GM12892 (cell line): ENCODE data around the gene ABHD10.

Source experiments
- DNase-seq: peaks from one replicate; pipeline ENCODE4 v3.0.0; 2011; ENCODE audit not compliant: insufficient read length
- FAIRE-seq: peaks from 2 replicates; lab custom pipeline; 2011; peaks lifted over from hg19 to GRCh38; lab: Jason Lieb, UNC
- POLR2A ChIP-seq: IDR thresholded peaks from 2 replicates; pipeline ENCODE4 v1.6.1; 2011; ENCODE audit warnings: low read depth, low read length, control low read depth
- POLR2AphosphoS5 ChIP-seq: IDR thresholded peaks from 2 replicates; pipeline ENCODE4 v1.6.1; 2011; ENCODE audit warnings: low read depth, low read length, control low read depth
- TAF1 ChIP-seq: IDR thresholded peaks from 2 replicates; pipeline ENCODE4 v1.6.1; 2011; ENCODE audit warnings: low read depth, mild to moderate bottlenecking, control low read depth, low read length, borderline replicate concordance

Gene ABHD10

DNA sequence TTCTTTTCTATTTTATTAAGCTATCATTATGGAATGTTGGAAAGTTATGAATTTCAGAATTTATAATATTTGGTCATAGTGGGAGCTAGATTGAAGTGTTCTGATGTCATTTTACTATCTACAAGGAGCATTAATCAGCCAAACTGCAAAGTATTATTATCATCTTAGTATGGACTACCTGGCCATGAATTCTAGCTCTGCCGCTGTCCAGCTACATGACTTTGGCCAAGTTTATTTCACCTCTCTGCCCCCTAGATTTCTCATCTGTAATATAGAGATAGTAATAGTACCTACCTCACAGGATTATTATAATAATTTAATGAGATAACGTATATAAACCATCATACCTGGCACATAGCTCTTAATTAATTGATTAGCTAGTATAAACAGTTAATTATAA is 27.8 kb upstream of the ABHD10 start:
- TF ChIP-seq POLR2A (no peak), POLR2AphosphoS5 (no peak), TAF1 (no peak)
- DNase-seq = no peak
- no peak for FAIRE-seq

DNA sequence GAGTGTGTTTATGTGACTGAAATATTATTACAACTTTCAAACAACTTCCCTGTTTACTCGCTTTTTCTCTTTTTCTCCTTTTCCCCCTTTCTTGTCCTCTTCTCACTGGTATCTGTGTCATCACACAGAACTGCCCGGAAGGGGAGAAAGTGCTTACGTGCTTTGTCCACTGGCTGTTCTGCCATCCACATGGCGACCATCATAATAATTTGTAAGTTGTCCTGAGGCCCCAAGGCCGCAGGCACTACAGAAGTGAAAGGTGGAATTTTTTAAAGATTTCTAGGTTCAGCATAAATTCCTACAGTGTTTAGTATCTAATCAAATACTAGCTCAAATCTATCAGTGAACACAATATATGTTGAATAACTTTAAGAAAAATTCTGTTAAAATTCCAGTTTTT is 26.7 kb upstream of the ABHD10 start:
- FAIRE-seq (no peak), DNase-seq (no peak)
- TF ChIP-seq POLR2A (no peak), POLR2AphosphoS5 (no peak), TAF1 (no peak)

DNA sequence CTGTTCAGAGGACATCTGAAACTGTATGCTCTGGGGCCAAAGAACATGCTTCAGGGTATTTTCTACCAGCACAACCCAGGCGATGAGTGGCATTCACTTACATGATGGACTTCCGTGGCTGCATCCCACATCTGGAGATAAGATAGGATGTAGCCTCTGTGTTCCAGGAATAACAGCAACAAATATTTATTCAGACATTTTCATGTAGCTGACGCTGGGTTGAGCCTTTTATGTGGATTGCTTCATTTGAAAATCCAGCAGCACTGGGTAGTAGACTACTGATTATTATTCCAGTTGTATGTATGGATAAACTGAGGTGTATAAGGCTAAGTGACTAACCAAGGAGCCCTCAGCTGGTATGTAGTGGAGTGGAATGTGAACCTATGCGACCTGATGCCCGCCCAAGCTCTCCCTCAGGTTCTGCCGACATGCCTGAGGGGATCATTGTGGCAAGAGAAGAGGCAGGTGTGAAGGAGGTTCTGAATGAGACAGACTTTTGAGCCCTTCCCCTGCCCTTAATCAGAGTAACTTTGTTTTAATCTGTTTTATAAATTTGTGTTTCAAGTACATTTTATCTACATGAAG is 25.9 kb upstream of the ABHD10 start:
- TF ChIP-seq POLR2AphosphoS5 = no peak
- FAIRE-seq (no peak), DNase-seq (no peak)

DNA sequence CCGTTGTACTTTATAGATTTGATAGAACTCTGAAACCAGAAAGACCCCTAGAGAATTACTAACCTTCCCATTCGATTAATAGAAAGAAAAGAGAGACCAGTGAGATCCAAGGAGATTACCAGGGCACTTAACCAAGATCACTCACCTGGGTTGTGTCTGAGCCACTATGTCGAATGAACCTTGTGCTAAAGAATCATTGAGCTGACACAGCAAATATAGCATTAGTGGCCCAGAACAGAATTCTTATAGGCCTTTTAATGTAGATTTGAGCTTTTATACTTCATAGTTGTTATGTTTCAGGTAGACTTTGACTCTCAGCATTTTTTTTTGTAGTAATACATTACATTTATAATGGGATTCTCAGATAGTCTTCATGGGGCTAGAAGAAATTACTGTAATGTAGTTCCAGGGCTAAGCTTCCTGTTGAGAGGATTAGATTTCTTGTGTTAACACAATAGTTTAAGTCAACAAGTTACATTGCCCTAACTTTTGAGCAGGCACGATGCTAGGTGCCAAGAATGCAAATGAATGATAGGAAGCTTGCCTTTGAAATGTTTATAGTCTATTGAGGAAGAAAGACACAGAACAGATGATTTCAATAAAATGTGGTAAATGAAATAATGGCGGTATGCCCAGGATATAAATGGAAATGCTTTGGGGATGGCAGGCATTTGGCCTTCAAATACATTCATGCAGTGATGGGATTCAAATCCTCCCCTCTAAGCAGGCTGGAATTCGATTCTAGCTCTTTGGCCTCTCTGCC is 24.4 kb upstream of the ABHD10 start:
- FAIRE-seq = no peak
- DNase-seq = no peak
- TF ChIP-seq TAF1 (no peak), POLR2A (no peak), POLR2AphosphoS5 (no peak)

DNA sequence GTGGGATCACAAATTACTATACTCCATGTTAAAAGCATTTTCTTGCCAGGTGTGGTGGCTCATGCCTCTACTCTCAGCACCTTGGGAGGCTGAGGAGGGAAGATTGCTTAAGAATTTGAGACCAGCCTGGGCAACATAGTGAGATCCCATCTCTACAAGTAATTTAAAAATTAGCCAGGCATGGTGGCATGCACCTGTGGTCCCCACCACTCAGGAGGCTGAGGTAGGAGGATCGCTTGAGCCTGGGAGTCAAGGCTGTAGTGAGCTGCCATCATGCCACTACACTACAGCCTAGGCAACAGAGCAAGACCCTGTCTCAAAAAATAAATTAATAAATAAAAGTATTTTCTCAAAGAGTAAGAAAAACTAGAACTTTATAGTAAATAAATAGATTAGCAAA is 22.9 kb upstream of the ABHD10 start:
- FAIRE-seq = no peak
- DNase-seq = no peak
- TF ChIP-seq POLR2AphosphoS5 (no peak), TAF1 (no peak), POLR2A (no peak)

DNA sequence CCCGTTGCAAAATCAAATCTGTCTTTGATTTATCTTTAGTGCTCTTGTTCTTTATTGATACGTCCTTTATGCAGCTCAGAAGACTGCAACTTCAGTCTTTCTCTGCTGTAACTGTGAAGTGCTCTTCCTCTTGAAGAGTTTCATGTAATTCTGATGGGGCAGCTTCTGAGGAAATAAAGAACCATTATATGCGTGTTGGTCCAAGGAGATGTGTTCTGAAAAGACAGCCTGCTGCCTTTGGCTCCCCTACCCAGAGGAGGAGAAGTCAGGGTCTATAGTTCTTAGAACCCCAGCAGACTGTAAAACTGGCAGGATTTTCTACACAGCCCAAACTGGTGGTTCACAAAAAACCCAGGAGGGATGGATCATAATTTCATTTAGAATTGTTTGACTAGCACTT is 22.4 kb upstream of the ABHD10 start:
- no peak for DNase-seq
- TF ChIP-seq POLR2AphosphoS5 (no peak), POLR2A (no peak), TAF1 (no peak)
- FAIRE-seq = no peak

DNA sequence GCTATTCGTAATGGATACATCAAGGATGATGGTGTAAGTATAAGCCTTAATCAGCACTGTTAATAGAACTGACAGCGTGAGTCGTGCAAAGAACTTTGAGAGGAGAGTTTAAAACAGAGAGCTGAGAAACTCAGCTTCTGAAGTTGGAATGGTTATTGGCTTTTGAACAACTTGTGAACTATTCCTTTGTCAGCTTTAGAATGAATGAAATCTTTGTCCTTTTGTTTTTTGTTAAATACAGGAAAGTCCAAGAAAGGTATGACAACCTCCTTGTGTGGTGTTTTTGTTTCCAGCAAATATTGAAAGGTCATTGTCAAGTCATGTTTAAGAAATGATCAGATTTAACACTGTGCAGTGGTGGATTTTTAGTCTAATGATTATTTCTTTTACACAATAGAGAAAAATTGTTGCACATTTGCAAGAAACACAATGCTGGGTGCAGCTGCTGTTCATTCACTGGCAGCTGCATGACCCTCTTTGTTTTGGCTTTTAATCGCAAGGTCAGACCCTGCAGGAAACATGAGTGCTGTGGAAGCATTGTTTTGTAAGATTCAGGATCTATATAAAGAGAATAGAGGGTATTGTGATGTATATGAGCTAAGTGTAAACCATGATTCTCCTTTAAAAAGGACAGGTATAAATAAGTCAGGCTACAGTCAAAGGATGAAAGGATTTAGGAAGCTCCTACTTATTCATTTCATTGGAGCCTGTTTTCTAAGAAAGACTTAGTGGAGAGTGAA is 21.7 kb upstream of the ABHD10 start:
- TF ChIP-seq POLR2AphosphoS5 (no peak), POLR2A (no peak), TAF1 (no peak)
- no peak for FAIRE-seq
- DNase-seq = no peak

DNA sequence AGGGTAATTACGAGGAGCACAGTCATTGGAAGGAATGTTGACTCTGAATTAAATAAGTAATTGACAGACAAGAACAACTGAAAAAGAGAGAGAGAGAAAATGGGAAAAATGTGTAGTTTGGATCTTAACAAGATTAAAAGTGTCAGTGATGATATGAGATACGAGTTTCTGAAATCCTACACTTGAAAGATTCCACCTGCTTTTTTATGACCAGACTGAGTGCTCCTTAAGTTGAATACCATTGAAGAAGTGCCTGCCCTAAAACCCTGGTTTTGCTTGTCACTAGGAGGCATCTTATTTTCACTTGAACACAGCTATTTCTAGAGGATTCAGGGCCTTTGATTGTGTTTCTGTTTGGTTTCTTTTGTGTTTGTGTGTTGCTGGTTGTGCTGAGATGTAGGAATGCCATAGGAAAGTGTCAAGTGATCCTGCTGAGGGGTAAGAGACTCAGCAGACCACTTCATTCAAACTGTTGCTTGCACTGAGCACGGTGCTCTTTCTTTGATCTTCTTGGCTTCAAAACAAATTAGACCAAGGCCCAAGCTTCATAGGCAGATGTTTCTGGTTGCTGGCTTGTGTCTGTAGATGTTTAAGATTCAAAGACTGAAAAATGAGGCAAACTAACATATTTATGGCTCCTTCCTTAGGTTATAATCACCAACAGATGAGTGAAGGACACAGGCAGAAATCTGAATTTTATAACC is 17.2 kb upstream of the ABHD10 start:
- no peak for TF ChIP-seq TAF1
- TF ChIP-seq POLR2AphosphoS5 = no peak
- TF ChIP-seq POLR2A = no peak
- FAIRE-seq = no peak
- no peak for DNase-seq

DNA sequence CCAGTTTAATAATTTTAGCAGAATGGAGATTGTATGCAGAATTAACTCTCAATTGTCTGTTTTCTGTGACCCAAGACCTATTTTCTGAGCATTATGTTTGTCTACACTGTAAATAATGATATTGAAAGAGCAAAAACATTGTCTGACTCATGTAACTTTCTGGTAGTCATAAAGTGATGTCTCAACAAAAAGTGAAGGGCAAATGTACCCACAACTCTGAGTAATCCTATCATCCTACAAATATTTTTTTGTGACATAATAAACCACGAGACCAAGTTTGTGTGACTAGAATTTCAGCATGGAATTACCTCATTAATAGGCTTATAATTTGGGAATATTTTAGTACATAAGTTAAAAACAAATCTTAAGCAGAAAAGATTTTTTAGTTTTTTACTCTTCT is 15.4 kb upstream of the ABHD10 start:
- TF ChIP-seq TAF1 (no peak), POLR2AphosphoS5 (no peak), POLR2A (no peak)
- FAIRE-seq (no peak), DNase-seq (no peak)

DNA sequence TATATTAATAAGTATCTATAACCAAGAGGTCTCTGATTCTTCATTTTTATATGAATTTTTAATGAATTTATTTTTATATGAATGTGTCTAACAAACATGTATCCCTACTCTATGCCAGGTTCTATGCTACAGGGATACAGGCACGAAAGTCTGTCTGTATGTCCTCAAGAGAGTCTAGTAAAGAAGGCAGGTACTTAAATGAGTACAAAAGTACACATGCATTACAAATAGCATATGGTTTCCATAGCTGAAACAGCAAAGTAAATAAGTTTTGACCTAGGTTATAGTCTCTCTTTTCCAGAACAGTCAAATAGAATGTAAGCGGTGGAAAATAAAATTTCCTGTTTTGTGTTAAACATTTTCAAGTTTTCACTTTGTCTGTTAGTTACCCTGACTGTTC is 13.3 kb upstream of the ABHD10 start:
- no peak for TF ChIP-seq POLR2A
- TF ChIP-seq POLR2AphosphoS5 = no peak
- TF ChIP-seq TAF1 = no peak
- FAIRE-seq (no peak), DNase-seq (no peak)

DNA sequence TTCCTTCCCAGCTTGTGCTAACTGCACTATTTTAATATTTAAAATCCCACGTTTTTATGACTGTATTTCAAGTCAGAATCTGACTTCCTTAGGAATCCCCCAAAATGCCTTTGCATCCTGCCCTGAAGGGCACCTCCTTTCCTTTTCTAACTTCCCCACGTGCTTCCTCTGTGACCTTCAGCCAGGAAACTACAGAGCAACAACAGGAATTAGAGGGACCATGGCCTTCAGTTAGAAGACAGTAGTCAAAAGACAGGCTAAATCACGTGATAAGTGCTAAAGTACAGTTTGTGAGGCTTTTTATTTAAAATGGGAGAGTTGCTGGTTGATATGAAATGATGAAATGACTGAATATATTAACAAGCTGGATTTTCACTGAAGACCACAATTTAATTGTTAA is 11.8 kb upstream of the ABHD10 start:
- TF ChIP-seq POLR2A = no peak
- no peak for TF ChIP-seq TAF1
- TF ChIP-seq POLR2AphosphoS5 = no peak
- DNase-seq (no peak), FAIRE-seq (no peak)
